Activated naive CD4-positive, alpha-beta T cell treated with anti-CD3 and anti-CD28 coated beads, Interleukin-2, amount 10 ng/mL, durations not matched to agents 7 days and 5 days (primary cell): ENCODE results near the gene PRKAG2.

Experiments
- CTCF ChIA-PET: fragments of 350-600 bp; sonication (Branson Sonifier 250); formaldehyde crosslinking; loops from one replicate; lab custom pipeline; 2021; ENCODE audit warnings: antibody characterized with exemption; lab: Charles Lee
- DNase-seq: peaks from one replicate; pipeline ENCODE4 v3.0.0-alpha.2; 2020
- H3K27ac Mint-ChIP-seq: one replicate; pipeline ENCODE4 v1.8.0; 2021; ENCODE audit warnings: mild to moderate bottlenecking, moderate library complexity, mixed read lengths
- H3K27me3 Mint-ChIP-seq: one replicate; pipeline ENCODE4 v1.8.0; 2021; ENCODE audit warnings: mild to moderate bottlenecking, mixed read lengths
- H3K36me3 Mint-ChIP-seq: one replicate; pipeline ENCODE4 v1.8.0; 2021; ENCODE audit warnings: mixed read lengths
- H3K4me1 Mint-ChIP-seq: one replicate; pipeline ENCODE4 v1.8.0; 2021; ENCODE audit warnings: mixed read lengths
- H3K4me3 Mint-ChIP-seq: one replicate; pipeline ENCODE4 v1.8.0; 2021; ENCODE audit warnings: mild to moderate bottlenecking, moderate library complexity, mixed read lengths
- H3K9me3 Mint-ChIP-seq: one replicate; pipeline ENCODE4 v1.8.0; 2021; ENCODE audit warnings: mixed read lengths

The PRKAG2 gene

GRCh38 chr7:151895631-151896031 is 18.7 kb upstream of the PRKAG2 start:
- H3K27ac Mint-ChIP-seq, result no peak overlapping the region
- no peaks in the 10 kb centered on the region for H3K9me3 Mint-ChIP-seq

GRCh38 chr7:151895008-151895630 is 18.2 kb upstream of the PRKAG2 start:
- H3K27ac Mint-ChIP-seq, result no peak overlapping the region
- no peaks in the 10 kb centered on the region for H3K9me3 Mint-ChIP-seq
- CTCF ChIA-PET, result interaction anchor here (0.7 kb wide), 1 partner anchor 11 kb away, joined by 3 read pairs; no protein-coding TSS in a partner anchor
- no peak overlapping the region for H3K4me3 Mint-ChIP-seq
- no peaks in the 10 kb centered on the region for H3K36me3 Mint-ChIP-seq
- DNase-seq, result no peak
- no peaks in the 10 kb centered on the region for H3K4me1 Mint-ChIP-seq
- H3K27me3 Mint-ChIP-seq, result peaks cover 35% of the 10 kb centered on the region

More at GRCh38 chr7:151895631-151896031, 18.7 kb upstream of the PRKAG2 start:
- H3K36me3 Mint-ChIP-seq, result no peaks in the 10 kb centered on the region
- CTCF ChIA-PET, result interaction anchor here (0.7 kb wide), 1 partner anchor 12 kb away, joined by 3 read pairs; no protein-coding TSS in a partner anchor
- no peaks in the 10 kb centered on the region for H3K4me1 Mint-ChIP-seq
- H3K4me3 Mint-ChIP-seq, result no peak overlapping the region
- no peak for DNase-seq
- H3K27me3 Mint-ChIP-seq, result peaks cover 30% of the 10 kb centered on the region

- no peak for DNase-seq
These were observed 17.4 kb upstream of the PRKAG2 start for GRCh38 chr7:151894111-151895007.

GRCh38 chr7:151893405-151893923 is 16.5 kb upstream of the PRKAG2 start:
- H3K36me3 Mint-ChIP-seq, result no peaks in the 10 kb centered on the region

More at GRCh38 chr7:151894111-151895007, 17.4 kb upstream of the PRKAG2 start:
- Mint-ChIP-seq H3K9me3 (no peaks in the 10 kb centered on the region), H3K4me1 (no peaks in the 10 kb centered on the region), H3K27ac (no peak overlapping the region), H3K36me3 (no peaks in the 10 kb centered on the region), H3K4me3 (no peak overlapping the region), H3K27me3 (peaks cover 39% of the 10 kb centered on the region)
- CTCF ChIA-PET, result no interaction called here

GRCh38 chr7:151891753-151892152 is 14.8 kb upstream of the PRKAG2 start:
- H3K9me3 Mint-ChIP-seq, result no peaks in the 10 kb centered on the region
- H3K4me1 Mint-ChIP-seq, result no peaks in the 10 kb centered on the region
- H3K4me3 Mint-ChIP-seq, result no peak overlapping the region
- CTCF ChIA-PET, result no interaction called here
- H3K27ac Mint-ChIP-seq, result no peak overlapping the region
- H3K27me3 Mint-ChIP-seq, result peaks cover 47% of the 10 kb centered on the region
- no peaks in the 10 kb centered on the region for H3K36me3 Mint-ChIP-seq
- DNase-seq, result no peak

More at GRCh38 chr7:151893405-151893923, 16.5 kb upstream of the PRKAG2 start:
- H3K27me3 Mint-ChIP-seq, result peaks cover 42% of the 10 kb centered on the region
- no peak overlapping the region for H3K4me3 Mint-ChIP-seq
- CTCF ChIA-PET, result no interaction called here
- H3K27ac Mint-ChIP-seq, result no peak overlapping the region
- DNase-seq, result no peak
- no peaks in the 10 kb centered on the region for H3K9me3 Mint-ChIP-seq
- H3K4me1 Mint-ChIP-seq, result no peaks in the 10 kb centered on the region

GRCh38 chr7:151891182-151891581 is 14.3 kb upstream of the PRKAG2 start:
- H3K4me3 Mint-ChIP-seq, result no peak overlapping the region
- no peak for DNase-seq
- H3K27me3 Mint-ChIP-seq, result peaks cover 48% of the 10 kb centered on the region
- no peak overlapping the region for H3K27ac Mint-ChIP-seq
- no peaks in the 10 kb centered on the region for H3K36me3 Mint-ChIP-seq
- H3K9me3 Mint-ChIP-seq, result no peaks in the 10 kb centered on the region
- no peaks in the 10 kb centered on the region for H3K4me1 Mint-ChIP-seq
- CTCF ChIA-PET, result no interaction called here

GRCh38 chr7:151890355-151891004 is 13.6 kb upstream of the PRKAG2 start:
- CTCF ChIA-PET, result no interaction called here
- peaks cover 54% of the 10 kb centered on the region for H3K27me3 Mint-ChIP-seq
- no peak overlapping the region for H3K4me3 Mint-ChIP-seq
- DNase-seq, result no peak
- H3K27ac Mint-ChIP-seq, result no peak overlapping the region
- no peaks in the 10 kb centered on the region for H3K9me3 Mint-ChIP-seq
- no peaks in the 10 kb centered on the region for H3K4me1 Mint-ChIP-seq
- H3K36me3 Mint-ChIP-seq, result no peaks in the 10 kb centered on the region

- no peak for DNase-seq
- Mint-ChIP-seq H3K27ac (no peak overlapping the region), H3K4me1 (no peaks in the 10 kb centered on the region), H3K27me3 (peaks cover 62% of the 10 kb centered on the region), H3K4me3 (no peak overlapping the region), H3K36me3 (no peaks in the 10 kb centered on the region), H3K9me3 (no peaks in the 10 kb centered on the region)
- CTCF ChIA-PET, result no interaction called here
These were observed 12.8 kb upstream of the PRKAG2 start for GRCh38 chr7:151889406-151890354.

GRCh38 chr7:151888079-151889067 is 11.5 kb upstream of the PRKAG2 start:
- DNase-seq, result no peak
- H3K4me3 Mint-ChIP-seq, result no peak overlapping the region
- H3K4me1 Mint-ChIP-seq, result no peaks in the 10 kb centered on the region
- no peaks in the 10 kb centered on the region for H3K9me3 Mint-ChIP-seq
- CTCF ChIA-PET, result no interaction called here
- peaks cover 69% of the 10 kb centered on the region for H3K27me3 Mint-ChIP-seq
- H3K36me3 Mint-ChIP-seq, result no peaks in the 10 kb centered on the region
- no peak overlapping the region for H3K27ac Mint-ChIP-seq

- H3K36me3 Mint-ChIP-seq, result no peaks in the 10 kb centered on the region
- no peaks in the 10 kb centered on the region for H3K9me3 Mint-ChIP-seq
- no peak overlapping the region for H3K27ac Mint-ChIP-seq
- H3K4me1 Mint-ChIP-seq, result no peaks in the 10 kb centered on the region
- peaks cover 72% of the 10 kb centered on the region for H3K27me3 Mint-ChIP-seq
- CTCF ChIA-PET, result no interaction called here
- no peak for DNase-seq
- no peak overlapping the region for H3K4me3 Mint-ChIP-seq
These were observed 9.9 kb upstream of the PRKAG2 start for GRCh38 chr7:151886783-151887182.

- Mint-ChIP-seq H3K27me3 (peaks cover 60% of the 10 kb centered on the region), H3K4me1 (no peaks in the 10 kb centered on the region), H3K9me3 (no peaks in the 10 kb centered on the region), H3K27ac (no peak overlapping the region), H3K36me3 (no peaks in the 10 kb centered on the region), H3K4me3 (no peak overlapping the region)
- no peak for DNase-seq
- CTCF ChIA-PET, result no interaction called here
These were observed 8.3 kb upstream of the PRKAG2 start for GRCh38 chr7:151885202-151885580.

- Mint-ChIP-seq H3K27me3 (peaks cover 59% of the 10 kb centered on the region), H3K36me3 (no peaks in the 10 kb centered on the region), H3K9me3 (no peaks in the 10 kb centered on the region), H3K27ac (no peak overlapping the region), H3K4me3 (no peak overlapping the region), H3K4me1 (no peaks in the 10 kb centered on the region)
- DNase-seq, result no peak
- CTCF ChIA-PET, result interaction anchor here (0.6 to 1.7 kb wide), 2 partner anchors 11 to 1028 kb away, joined by 3 read pairs; no protein-coding TSS in a partner anchor
These were observed 7.6 kb upstream of the PRKAG2 start for GRCh38 chr7:151884312-151885201.
